EH (cell line): ENCODE results near the gene CCDC122.

Source experiments
- DNase-seq: peaks from one replicate; pipeline ENCODE4 v3.0.0-alpha.2; 2015; ENCODE audit warnings: low read depth

Gene CCDC122

GRCh38 chr13:43878892-43879754, at the start of gene CCDC122:
Gene CCDC122 (minus strand): TSS chr13:43879740. CDS start chr13:43869376, 10,364 bp downstream.
- DNase-seq = peak; percentile 92

GRCh38 chr13:43924549-43925245, 45.2 kb upstream of the CCDC122 start:
- no peak for DNase-seq

- DNase-seq = no peak
These were observed 41.6 kb upstream of the CCDC122 start for GRCh38 chr13:43920965-43921674.

- DNase-seq = no peak
These were observed 39.1 kb upstream of the CCDC122 start for GRCh38 chr13:43918636-43919035.

GRCh38 chr13:43916828-43917227, 37.3 kb upstream of the CCDC122 start:
- no peak for DNase-seq

GRCh38 chr13:43915451-43915850, 35.9 kb upstream of the CCDC122 start:
- DNase-seq = peak; percentile 26

GRCh38 chr13:43911871-43912270, 32.3 kb upstream of the CCDC122 start:
- DNase-seq = no peak

- DNase-seq = no peak
These were observed 31.7 kb upstream of the CCDC122 start for GRCh38 chr13:43911278-43911677.

GRCh38 chr13:43910856-43911255, 31.3 kb upstream of the CCDC122 start:
- no peak for DNase-seq

- peak; percentile 64 for DNase-seq
These were observed 28.9 kb upstream of the CCDC122 start for GRCh38 chr13:43908156-43909126.

GRCh38 chr13:43905435-43906031, 26.0 kb upstream of the CCDC122 start:
- DNase-seq = peak; percentile 72

- peak; percentile 40 for DNase-seq
These were observed 16.4 kb upstream of the CCDC122 start for GRCh38 chr13:43895940-43896339.

- no peak for DNase-seq
These were observed 14.9 kb upstream of the CCDC122 start for GRCh38 chr13:43894438-43894837.

- peak; percentile 27 for DNase-seq
These were observed 4.7 kb upstream of the CCDC122 start for GRCh38 chr13:43884222-43884621.

GRCh38 chr13:43883631-43884030, 4.1 kb upstream of the CCDC122 start:
- peak; percentile 31 for DNase-seq

GRCh38 chr13:43881580-43881979, 2.0 kb upstream of the CCDC122 start:
- no peak for DNase-seq

GRCh38 chr13:43880926-43881325, 1.4 kb upstream of the CCDC122 start:
- DNase-seq = no peak

- DNase-seq = no peak
These were observed 795 bp upstream of the CCDC122 start for GRCh38 chr13:43880214-43880855.

- DNase-seq = no peak
These were observed 228 bp upstream of the CCDC122 start, which contains the start of gene LACC1 for GRCh38 chr13:43879755-43880181. Gene LACC1 (plus strand): TSS chr13:43879904. CDS start chr13:43880986, 1,082 bp downstream.

- peak; percentile 29 for DNase-seq
These were observed 1.8 kb downstream of the CCDC122 start for GRCh38 chr13:43877766-43878165.
